HepG2 (cell line): ENCODE measurements around the gene UBE2D3.

Experiments
- CAMTA2 ChIP-seq: sonication (generic); formaldehyde crosslinking; IDR thresholded peaks from 2 replicates; pipeline ENCODE4 v1.4.0; 2020; ENCODE audit warnings: mild to moderate bottlenecking, missing genetic modification reagents, borderline replicate concordance
- DR1 ChIP-seq: sonication (generic); formaldehyde crosslinking; IDR thresholded peaks from 2 replicates; pipeline ENCODE4 v1.8.0; 2021; ENCODE audit warnings: mild to moderate bottlenecking, missing genetic modification reagents, inconsistent platforms
- ELF4 ChIP-seq: sonication (generic); formaldehyde crosslinking; IDR thresholded peaks from 2 replicates; pipeline ENCODE4 v1.5.0; 2020; ENCODE audit warnings: missing genetic modification reagents, mild to moderate bottlenecking, moderate library complexity, borderline replicate concordance
- ETV6 ChIP-seq: sonication (generic); formaldehyde crosslinking; conservative IDR thresholded peaks from 2 replicates; pipeline ENCODE4 v1.4.0; 2020; ENCODE audit warnings: missing genetic modification reagents
- FOXJ3 ChIP-seq: sonication (generic); formaldehyde crosslinking; IDR thresholded peaks from 2 replicates; pipeline ENCODE4 v1.4.0; 2020; ENCODE audit warnings: missing genetic modification reagents, mild to moderate bottlenecking, borderline replicate concordance
- KLF15 ChIP-seq: sonication (generic); formaldehyde crosslinking; IDR thresholded peaks from 2 replicates; pipeline ENCODE4 v1.8.1; 2023; ENCODE audit warnings: borderline replicate concordance, mild to moderate bottlenecking, inconsistent platforms, missing genetic modification reagents, mixed read lengths
- MTF1 ChIP-seq: sonication (generic); formaldehyde crosslinking; IDR thresholded peaks from 2 replicates; pipeline ENCODE4 v1.5.0; 2020; ENCODE audit warnings: missing genetic modification reagents
- NR2C2 ChIP-seq: sonication (generic); formaldehyde crosslinking; IDR thresholded peaks from 2 replicates; pipeline ENCODE4 v1.4.0; 2020; ENCODE audit warnings: missing genetic modification reagents, mild to moderate bottlenecking, moderate library complexity, borderline replicate concordance
- RFX5 ChIP-seq: IDR thresholded peaks from 2 replicates; pipeline ENCODE4 v1.6.1; 2011; ENCODE audit warnings: low read depth, low read length, improper control_type of control experiment
- SMC3 ChIP-seq: IDR thresholded peaks from 2 replicates; pipeline ENCODE4 v1.6.1; 2011; ENCODE audit warnings: low read length, improper control_type of control experiment
- TAF1 ChIP-seq: sonication (generic); formaldehyde crosslinking; IDR thresholded peaks from 2 replicates; pipeline ENCODE4 v1.4.0; 2020; ENCODE audit warnings: missing genetic modification reagents
- ZNF138 ChIP-seq: sonication (generic); formaldehyde crosslinking; IDR thresholded peaks from 2 replicates; pipeline ENCODE4 v1.5.0; 2020; ENCODE audit warnings: mild to moderate bottlenecking, low read depth, missing genetic modification reagents
- ZNF274 ChIP-seq: sonication (generic); formaldehyde crosslinking; IDR thresholded peaks from 2 replicates; pipeline ENCODE4 v1.5.1; 2020; ENCODE audit warnings: mild to moderate bottlenecking, missing genetic modification reagents
- TF ChIP-seq, protein P1 (sequence below): sonication (generic); formaldehyde crosslinking; IDR thresholded peaks from 2 replicates; pipeline ENCODE4 v1.8.0; 2023; ENCODE audit warnings: mild to moderate bottlenecking, missing genetic modification reagents

DNA sequence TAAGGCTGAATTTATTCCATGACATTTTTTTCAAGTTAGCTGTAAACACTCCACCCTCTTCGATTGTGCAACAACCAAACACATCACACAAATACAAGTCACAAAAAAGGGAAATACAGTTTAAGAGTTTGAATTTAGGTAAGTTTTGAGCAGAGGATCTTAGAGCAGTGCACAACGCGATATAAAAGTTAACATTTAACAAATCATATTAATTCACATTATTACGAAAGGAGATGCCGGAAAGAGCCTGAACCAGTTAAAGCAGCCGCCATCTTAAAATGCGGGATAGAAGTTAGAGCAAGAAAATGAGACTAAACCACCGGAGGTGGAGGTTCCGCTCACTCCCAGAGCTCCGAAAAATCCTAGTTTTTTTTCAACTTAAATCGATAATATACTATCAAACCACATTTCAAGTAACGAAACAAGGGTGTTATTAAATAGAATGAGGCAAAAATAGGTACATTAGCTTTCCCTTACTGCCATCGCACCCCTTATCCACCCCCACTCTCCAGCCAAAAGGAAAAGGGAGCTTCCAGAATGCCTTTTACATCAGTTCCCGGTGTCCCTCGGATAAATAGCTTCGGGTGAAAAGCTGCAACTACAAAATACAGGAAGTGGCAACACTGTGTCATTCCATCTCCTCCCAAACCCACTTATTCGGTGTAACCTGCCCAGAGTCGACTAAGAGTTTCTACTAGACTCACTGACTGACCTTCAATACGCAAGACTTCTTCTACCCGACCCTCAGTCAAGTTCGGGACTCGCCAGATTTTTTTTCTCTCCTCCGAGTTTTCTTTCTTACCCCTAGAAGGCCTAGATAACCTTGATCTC lies 1.9 kb downstream of the UBE2D3 start:
- TF ChIP-seq CAMTA2 (no peak), FOXJ3 (CRISPR knock-in tag) (no peak), ELF4 (CRISPR knock-in tag) (peak; percentile 23; the same call in 1 of the 2 replicates), ETV6 (CRISPR knock-in tag) (no peak), ZNF274 (CRISPR knock-in tag) (no peak), NR2C2 (no peak), SMC3 (peak; percentile 8; the same call in 1 of the 2 replicates), ZNF138 (CRISPR knock-in tag) (no peak), DR1 (CRISPR knock-in tag) (no peak), RFX5 (no peak), KLF15 (CRISPR knock-in tag) (no peak), TAF1 (CRISPR knock-in tag) (no peak), MTF1 (CRISPR knock-in tag) (no peak)
- TF ChIP-seq, protein P1, sequence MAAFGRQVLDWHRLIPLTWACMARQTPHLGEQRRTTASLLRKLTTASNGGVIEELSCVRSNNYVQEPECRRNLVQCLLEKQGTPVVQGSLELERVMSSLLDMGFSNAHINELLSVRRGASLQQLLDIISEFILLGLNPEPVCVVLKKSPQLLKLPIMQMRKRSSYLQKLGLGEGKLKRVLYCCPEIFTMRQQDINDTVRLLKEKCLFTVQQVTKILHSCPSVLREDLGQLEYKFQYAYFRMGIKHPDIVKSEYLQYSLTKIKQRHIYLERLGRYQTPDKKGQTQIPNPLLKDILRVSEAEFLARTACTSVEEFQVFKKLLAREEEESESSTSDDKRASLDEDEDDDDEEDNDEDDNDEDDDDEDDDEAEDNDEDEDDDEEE (CRISPR knock-in tag): no peak
